Breast epithelium (tissue), 4 donors: ENCODE measurements around the gene CRELD1. TPM values are rescaled to one million over a fixed set of nuclear protein-coding genes. Genes with fewer than 3 reads are reported as not detected.
"Not testable (repeated sequence)": the region's sequence is repeated elsewhere in the genome, so short reads cannot be mapped to it uniquely, and the experiment has no call there.

ENCODE experiments used
- DNase-seq, 2 donors: peaks; one replicate each; pipeline ENCODE4 v3.0.0-alpha.2; 2019; ENCODE audit warnings: low spot score in 2 of 2
- H3K27ac ChIP-seq, 2 donors: fragments of 200-600 bp; sonication (generic) in 1 of 2; one replicate each; pipeline ENCODE4 v1.5.1; 2016 to 2019; ENCODE audit warnings: mild to moderate bottlenecking in 1 of 2
- H3K27me3 ChIP-seq, 2 donors: fragments of 200-600 bp; sonication (generic) in 1 of 2; one replicate each; pipeline versions ENCODE4 v1.5.1 to v1.6.0; 2017 to 2019; ENCODE audit warnings: control low read depth in 1 of 2, mild to moderate bottlenecking in 1 of 2
- H3K36me3 ChIP-seq: fragments of 200-600 bp; one replicate; pipeline ENCODE4 v1.5.1; 2019
- H3K4me1 ChIP-seq, 2 donors: fragments of 200-600 bp; sonication (generic); one replicate each; pipeline ENCODE4 v1.5.1; 2016 to 2019; ENCODE audit warnings: control low read depth in 1 of 2
- H3K4me3 ChIP-seq, 3 donors: fragments of 200-600 bp; sonication (generic); 1 replicate in 2 of 3; 2 replicates in 1 of 3; pipeline ENCODE4 v1.5.1; 2016 to 2019; ENCODE audit warnings: mild to moderate bottlenecking in 3 of 3, moderate library complexity in 2 of 3
- H3K9me3 ChIP-seq, 2 donors: fragments of 200-600 bp; sonication (generic) in 1 of 2; one replicate each; pipeline ENCODE4 v1.5.1; 2016 to 2019; ENCODE audit warnings: control low read depth in 1 of 2
- CTCF ChIP-seq, 3 donors: fragments of 450-650 bp; IDR thresholded peaks; one replicate each; pipeline ENCODE4 v1.5.1; 2016 to 2017; ENCODE audit warnings: antibody characterized with exemption in 3 of 3, mild to moderate bottlenecking in 3 of 3, moderate library complexity in 3 of 3
- POLR2A ChIP-seq: fragments of 450-650 bp; IDR thresholded peaks from one replicate; pipeline ENCODE4 v1.6.1; 2016; ENCODE audit warnings: antibody characterized with exemption, mild to moderate bottlenecking, moderate library complexity
- POLR2AphosphoS5 ChIP-seq, 3 donors: sonication (generic); formaldehyde crosslinking; IDR thresholded peaks; one replicate each; pipeline ENCODE4 v1.6.1; 2017; ENCODE audit warnings: antibody characterized with exemption in 3 of 3
- intact Hi-C: fragments of 100-400 bp; cut with DNase I; formaldehyde crosslinking; loops from one replicate; pipeline ENCODE4 v1.15.1; 2023; ENCODE audit warnings: low total_unique reads
- total RNA-seq, 3 donors: library from RNA; depleted of rRNA; stranded (reverse); fragments of >200 nt; gene quantifications; one replicate each; pipeline ENCODE4 v1.1.0, GENCODE V29; 2016

The CRELD1 gene
- total RNA-seq, 3 donors from 2014 or later, result 33.6 to 52.4 (median 44.6) TPM

- H3K4me1 ChIP-seq, result peaks cover 0 to 9% of the 10 kb centered on the region in 2 donors
- no peak overlapping the region for H3K4me3 ChIP-seq
- no peak for TF ChIP-seq CTCF (IDR thresholded peaks at IDR 0.05)
- intact Hi-C loops, result no loop called here
- peaks cover 5% of the 10 kb centered on the region for H3K36me3 ChIP-seq
- peak; percentile 67 to 68 for DNase-seq
- H3K27ac ChIP-seq, result peak overlapping the region; percentile 73 to 79
- no peaks in the 10 kb centered on the region for H3K27me3 ChIP-seq
- H3K9me3 ChIP-seq, result no peaks in the 10 kb centered on the region
These were observed 35.9 kb upstream of the CRELD1 start for GRCh38 chr3:9897408-9898372.

- intact Hi-C loops, result no loop called here
These were observed 35.0 kb upstream of the CRELD1 start for GRCh38 chr3:9898467-9899241.

GRCh38 chr3:9899289-9899791 lies 34.3 kb upstream of the CRELD1 start:
- Histone ChIP-seq H3K27me3 (no peaks in the 10 kb centered on the region), H3K27ac (peak overlapping the region in 1 of 2 donors; percentile 79), H3K9me3 (no peaks in the 10 kb centered on the region), H3K4me1 (peaks cover 0 to 9% of the 10 kb centered on the region in 2 donors), H3K4me3 (no peak overlapping the region), H3K36me3 (no peaks in the 10 kb centered on the region)
- DNase-seq, result no peak
- no peak for TF ChIP-seq POLR2A
- TF ChIP-seq POLR2AphosphoS5 (IDR thresholded peaks at IDR 0.05), result no peak
- no peak for TF ChIP-seq CTCF (IDR thresholded peaks at IDR 0.05)
- intact Hi-C loops, result no loop called here

More at GRCh38 chr3:9898467-9899241, 35.0 kb upstream of the CRELD1 start:
- DNase-seq, result no peak
- Histone ChIP-seq H3K4me1 (peaks cover 0 to 9% of the 10 kb centered on the region in 2 donors), H3K27me3 (no peaks in the 10 kb centered on the region), H3K9me3 (no peaks in the 10 kb centered on the region), H3K36me3 (peaks cover 1% of the 10 kb centered on the region), H3K4me3 (no peak overlapping the region), H3K27ac (peak overlapping the region; percentile 73 to 79)
- no peak for TF ChIP-seq POLR2A
- TF ChIP-seq POLR2AphosphoS5 (IDR thresholded peaks at IDR 0.05), result no peak
- TF ChIP-seq CTCF (IDR thresholded peaks at IDR 0.05), result no peak

GRCh38 chr3:9900965-9901415 lies 32.6 kb upstream of the CRELD1 start:
- intact Hi-C loops, H3K4me3 ChIP-seq, H3K36me3 ChIP-seq, H3K4me1 ChIP-seq, H3K27me3 ChIP-seq, H3K27ac ChIP-seq, DNase-seq, H3K9me3 ChIP-seq: not testable (repeated sequence)

GRCh38 chr3:9901967-9902366 lies 31.7 kb upstream of the CRELD1 start:
- no peaks in the 10 kb centered on the region for H3K36me3 ChIP-seq
- H3K4me3 ChIP-seq, result peak overlapping the region in 1 of 3 donors; percentile 63
- TF ChIP-seq POLR2A, result no peak
- no peak for TF ChIP-seq CTCF (IDR thresholded peaks at IDR 0.05)
- TF ChIP-seq POLR2AphosphoS5 (IDR thresholded peaks at IDR 0.05), result no peak
- H3K27me3 ChIP-seq, result no peaks in the 10 kb centered on the region
- DNase-seq, result no peak
- H3K4me1 ChIP-seq, result peaks cover 0 to 9% of the 10 kb centered on the region in 2 donors
- H3K27ac ChIP-seq, result peak overlapping the region; percentile 82 to 84
- no peaks in the 10 kb centered on the region for H3K9me3 ChIP-seq
- intact Hi-C loops, result no loop called here
